Measurements from ENCODE around the gene TNIK.
"Not testable (repeated sequence)": the region's sequence is repeated elsewhere in the genome, so short reads cannot be mapped to it uniquely, and the experiment has no call there.

The TNIK gene

GRCh38 chr3:171312741-171313140 lies 147.5 kb downstream of the TNIK start:
- no peak for DNase-seq (ENCODE audit: extremely low read depth, low read depth)
- no peak for TF ChIP-seq CTCF (IDR thresholded peaks at IDR 0.05; ENCODE audit: low read depth, low read length)

GRCh38 chr3:171311784-171312183 lies 148.4 kb downstream of the TNIK start:
- TF ChIP-seq CTCF (IDR thresholded peaks at IDR 0.05; ENCODE audit: low read depth, low read length): no peak
- DNase-seq (ENCODE audit: extremely low read depth, low read depth): no peak

GRCh38 chr3:171309906-171310359 lies 150.3 kb downstream of the TNIK start:
- TF ChIP-seq CTCF (IDR thresholded peaks at IDR 0.05; ENCODE audit: low read depth, low read length): no peak
- no peak for DNase-seq (ENCODE audit: extremely low read depth, low read depth)

- TF ChIP-seq CTCF (IDR thresholded peaks at IDR 0.05; ENCODE audit: low read depth, low read length): no peak
- DNase-seq (ENCODE audit: extremely low read depth, low read depth): no peak
Observed at GRCh38 chr3:171307988-171308387, 152.2 kb downstream of the TNIK start.

GRCh38 chr3:171307046-171307585 lies 153.1 kb downstream of the TNIK start:
- TF ChIP-seq CTCF (IDR thresholded peaks at IDR 0.05; ENCODE audit: low read depth, low read length): no peak
- DNase-seq (ENCODE audit: extremely low read depth, low read depth): no peak

GRCh38 chr3:171306631-171307030 lies 153.6 kb downstream of the TNIK start:
- TF ChIP-seq CTCF (IDR thresholded peaks at IDR 0.05; ENCODE audit: low read depth, low read length): no peak

GRCh38 chr3:171305823-171306222 lies 154.4 kb downstream of the TNIK start:
- not testable (repeated sequence) for DNase-seq (ENCODE audit: extremely low read depth, low read depth)

More at GRCh38 chr3:171306631-171307030, 153.6 kb downstream of the TNIK start:
- DNase-seq (ENCODE audit: extremely low read depth, low read depth): peak; percentile 80

- not testable (repeated sequence) for DNase-seq (ENCODE audit: extremely low read depth, low read depth)
Observed at GRCh38 chr3:171304498-171304897, 155.7 kb downstream of the TNIK start.

- not testable (repeated sequence) for DNase-seq (ENCODE audit: extremely low read depth, low read depth)
Observed at GRCh38 chr3:171304017-171304416, 156.2 kb downstream of the TNIK start.

All from AG09319 (cell line).